GM18858 (cell line): ENCODE data around the gene TMA7B.
"Not testable (repeated sequence)": the region's sequence is repeated elsewhere in the genome, so short reads cannot be mapped to it uniquely, and the experiment has no call there.

ENCODE experiments used
- ATAC-seq: cut with Tn5 transposase; IDR thresholded peaks from one replicate; pipeline ENCODE4 v1.9.1; 2021; ENCODE audit not compliant: unreplicated experiment

Gene TMA7B

GRCh38 chr22:39951603-39952293 lies 8.4 kb upstream of the TMA7B start:
- ATAC-seq = not testable (repeated sequence)

GRCh38 chr22:39952347-39952746 lies 7.8 kb upstream of the TMA7B start:
- ATAC-seq = no peak

- ATAC-seq = no peak
Observed at GRCh38 chr22:39953101-39953500, 7.1 kb upstream of the TMA7B start.

GRCh38 chr22:39954584-39955055 lies 5.6 kb upstream of the TMA7B start:
- no peak for ATAC-seq

GRCh38 chr22:39955675-39956074 lies 4.5 kb upstream of the TMA7B start:
- ATAC-seq = no peak

- ATAC-seq = no peak
Observed at GRCh38 chr22:39956932-39957664, 3.1 kb upstream of the TMA7B start.

GRCh38 chr22:39958009-39958711 lies 2.0 kb upstream of the TMA7B start:
- no peak for ATAC-seq

- no peak for ATAC-seq
Observed at GRCh38 chr22:39958949-39959639, 1.1 kb upstream of the TMA7B start.

GRCh38 chr22:39960791-39961746 lies 872 bp downstream of the TMA7B start:
- peak; percentile 78 for ATAC-seq

GRCh38 chr22:39962071-39962470 lies 1.9 kb downstream of the TMA7B start:
- ATAC-seq = no peak

- ATAC-seq = no peak
Observed at GRCh38 chr22:39965748-39966147, 5.6 kb downstream of the TMA7B start.

GRCh38 chr22:39966470-39966869 lies 6.3 kb downstream of the TMA7B start:
- ATAC-seq = no peak

GRCh38 chr22:39967103-39967829 lies 7.1 kb downstream of the TMA7B start:
- ATAC-seq = no peak

- no peak for ATAC-seq
Observed at GRCh38 chr22:39967996-39968972, 8.1 kb downstream of the TMA7B start.

GRCh38 chr22:39970742-39971141 lies 10.5 kb downstream of the TMA7B start:
- no peak for ATAC-seq

- ATAC-seq = no peak
Observed at GRCh38 chr22:39972641-39973040, 12.4 kb downstream of the TMA7B start.

- ATAC-seq = no peak
Observed at GRCh38 chr22:39973656-39974055, 13.5 kb downstream of the TMA7B start.

- no peak for ATAC-seq
Observed at GRCh38 chr22:39974065-39974464, 13.9 kb downstream of the TMA7B start.
